Astrocyte (in vitro differentiated cells and primary cell): ENCODE measurements around the gene PHF1. TPM values are rescaled to one million over a fixed set of nuclear protein-coding genes. Genes with fewer than 3 reads are reported as not detected.
A peak's percentile ranks its signal among the peaks of the same experiment; 100 is the strongest.

Experiments used
- DNase-seq: peaks from one replicate; pipeline ENCODE4 v3.0.0-alpha.2; 2010; ENCODE audit warnings: low read depth
- FAIRE-seq: peaks from 2 replicates; lab custom pipeline; 2011; peaks lifted over from hg19 to GRCh38; lab: Jason Lieb, UNC
- H2AFZ ChIP-seq: 2 replicates; pipeline ENCODE4 v1.6.0; 2012; ENCODE audit warnings: low read depth, low read length, inconsistent platforms
- H3K27ac ChIP-seq: 2 replicates; pipeline ENCODE4 v1.5.1; 2011; ENCODE audit warnings: low read depth, low read length, inconsistent platforms
- H3K27me3 ChIP-seq: 2 replicates; pipeline ENCODE4 v1.6.0; 2011; ENCODE audit warnings: low read length, inconsistent platforms; ENCODE audit not compliant: insufficient read depth
- H3K36me3 ChIP-seq: 2 replicates; pipeline ENCODE4 v1.5.1; 2011; ENCODE audit warnings: low read length, inconsistent platforms; ENCODE audit not compliant: insufficient read depth
- H3K4me1 ChIP-seq: 2 replicates; pipeline ENCODE4 v1.5.1; 2011; ENCODE audit warnings: low read length, inconsistent platforms; ENCODE audit not compliant: insufficient read depth
- H3K4me2 ChIP-seq: 2 replicates; pipeline ENCODE4 v1.6.0; 2012; ENCODE audit warnings: low read length, inconsistent platforms
- H3K4me3 ChIP-seq: 2 replicates; pipeline ENCODE4 v1.5.1; 2011; ENCODE audit warnings: low read depth, mild to moderate bottlenecking, low read length, inconsistent platforms; ENCODE audit not compliant: insufficient read depth
- H3K79me2 ChIP-seq: 2 replicates; pipeline ENCODE4 v1.6.0; 2012; ENCODE audit warnings: mild to moderate bottlenecking, low read length, inconsistent platforms; ENCODE audit not compliant: insufficient read depth
- H3K9ac ChIP-seq: 2 replicates; pipeline ENCODE4 v1.6.0; 2012; ENCODE audit warnings: mild to moderate bottlenecking, low read length, inconsistent platforms
- H3K9me3 ChIP-seq: 2 replicates; pipeline ENCODE4 v1.5.1; 2012; ENCODE audit warnings: low read depth, mild to moderate bottlenecking, low read length, inconsistent platforms; ENCODE audit not compliant: insufficient read depth
- H4K20me1 ChIP-seq: 2 replicates; pipeline ENCODE4 v1.6.0; 2012; ENCODE audit warnings: low read length, inconsistent platforms; ENCODE audit not compliant: insufficient read depth
- H3K27ac Mint-ChIP-seq: one replicate; pipeline ENCODE4 v1.8.0; 2021; ENCODE audit warnings: mild to moderate bottlenecking, mixed read lengths; ENCODE audit not compliant: unreplicated experiment
- H3K27me3 Mint-ChIP-seq: one replicate; pipeline ENCODE4 v1.8.0; 2021; ENCODE audit warnings: low read depth, mixed read lengths; ENCODE audit not compliant: unreplicated experiment
- H3K36me3 Mint-ChIP-seq: one replicate; pipeline ENCODE4 v1.8.0; 2021; ENCODE audit warnings: low read depth, mixed read lengths; ENCODE audit not compliant: unreplicated experiment
- H3K4me1 Mint-ChIP-seq: one replicate; pipeline ENCODE4 v1.8.0; 2021; ENCODE audit warnings: low read depth, mixed read lengths; ENCODE audit not compliant: unreplicated experiment
- H3K4me3 Mint-ChIP-seq: one replicate; pipeline ENCODE4 v1.8.0; 2021; ENCODE audit warnings: mild to moderate bottlenecking, moderate library complexity, mixed read lengths; ENCODE audit not compliant: unreplicated experiment
- H3K9me3 Mint-ChIP-seq: one replicate; pipeline ENCODE4 v1.8.0; 2021; ENCODE audit warnings: mild to moderate bottlenecking, mixed read lengths; ENCODE audit not compliant: unreplicated experiment
- EZH2 ChIP-seq: IDR thresholded peaks from 2 replicates; pipeline ENCODE4 v1.6.1; 2012; ENCODE audit warnings: mild to moderate bottlenecking, low read length, inconsistent platforms; ENCODE audit not compliant: insufficient read depth
- total RNA-seq: library from RNA; stranded (reverse); gene quantifications from 2 replicates; pipeline ENCODE4 v1.2.1, GENCODE V29; 2021
- TF ChIP-seq, protein P1 (sequence below): IDR thresholded peaks from 2 replicates; pipeline ENCODE4 v1.5.1; 2011; ENCODE audit warnings: low read depth, mild to moderate bottlenecking, inconsistent platforms, low read length, moderate library complexity; ENCODE audit not compliant: insufficient read depth

PHF1 gene
- total RNA-seq, 1 donor from 2014 or later, result 34.3 TPM

DNA sequence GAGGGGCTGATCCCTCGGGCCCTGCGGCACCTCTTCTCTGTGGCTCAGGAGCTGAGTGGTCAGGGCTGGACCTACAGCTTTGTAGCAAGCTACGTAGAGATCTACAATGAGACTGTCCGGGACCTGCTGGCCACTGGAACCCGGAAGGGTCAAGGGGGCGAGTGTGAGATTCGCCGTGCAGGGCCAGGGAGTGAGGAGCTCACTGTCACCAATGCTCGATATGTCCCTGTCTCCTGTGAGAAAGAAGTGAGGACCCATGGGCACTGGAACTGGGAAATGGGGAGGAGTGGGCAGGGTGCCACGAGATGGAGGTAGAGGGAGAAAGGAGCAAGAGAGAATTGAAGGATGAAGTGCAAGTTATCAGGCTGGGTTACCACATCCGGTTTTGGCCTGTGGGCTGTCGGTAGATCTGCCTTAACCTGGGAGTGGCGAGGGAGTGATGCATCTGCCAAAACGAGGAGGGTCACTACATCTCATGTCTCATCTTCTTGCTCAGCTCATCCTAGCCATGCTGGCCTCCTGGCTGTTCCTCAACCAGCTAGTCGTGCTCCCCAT is 5.4 kb upstream of the PHF1 start:
- no peaks in the 10 kb centered on the region for H3K9me3 Mint-ChIP-seq
- Histone ChIP-seq H3K27me3 (no peaks in the 10 kb centered on the region), H3K9ac (no peak overlapping the region), H3K4me2 (no peak overlapping the region), H3K9me3 (no peaks in the 10 kb centered on the region), H2AFZ (no peak overlapping the region), H4K20me1 (peaks cover 7% of the 10 kb centered on the region), H3K4me1 (no peaks in the 10 kb centered on the region), H3K4me3 (no peak overlapping the region), H3K79me2 (peaks cover 9% of the 10 kb centered on the region), H3K27ac (no peak overlapping the region), H3K36me3 (peaks cover 17% of the 10 kb centered on the region)
- TF ChIP-seq EZH2, result no peak
- TF ChIP-seq, protein P1, sequence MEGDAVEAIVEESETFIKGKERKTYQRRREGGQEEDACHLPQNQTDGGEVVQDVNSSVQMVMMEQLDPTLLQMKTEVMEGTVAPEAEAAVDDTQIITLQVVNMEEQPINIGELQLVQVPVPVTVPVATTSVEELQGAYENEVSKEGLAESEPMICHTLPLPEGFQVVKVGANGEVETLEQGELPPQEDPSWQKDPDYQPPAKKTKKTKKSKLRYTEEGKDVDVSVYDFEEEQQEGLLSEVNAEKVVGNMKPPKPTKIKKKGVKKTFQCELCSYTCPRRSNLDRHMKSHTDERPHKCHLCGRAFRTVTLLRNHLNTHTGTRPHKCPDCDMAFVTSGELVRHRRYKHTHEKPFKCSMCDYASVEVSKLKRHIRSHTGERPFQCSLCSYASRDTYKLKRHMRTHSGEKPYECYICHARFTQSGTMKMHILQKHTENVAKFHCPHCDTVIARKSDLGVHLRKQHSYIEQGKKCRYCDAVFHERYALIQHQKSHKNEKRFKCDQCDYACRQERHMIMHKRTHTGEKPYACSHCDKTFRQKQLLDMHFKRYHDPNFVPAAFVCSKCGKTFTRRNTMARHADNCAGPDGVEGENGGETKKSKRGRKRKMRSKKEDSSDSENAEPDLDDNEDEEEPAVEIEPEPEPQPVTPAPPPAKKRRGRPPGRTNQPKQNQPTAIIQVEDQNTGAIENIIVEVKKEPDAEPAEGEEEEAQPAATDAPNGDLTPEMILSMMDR, result no peak
- H3K4me1 Mint-ChIP-seq, result no peaks in the 10 kb centered on the region
- H3K4me3 Mint-ChIP-seq, result peak overlapping the region; percentile 20
- FAIRE-seq, result no peak
- DNase-seq, result no peak
- no peaks in the 10 kb centered on the region for H3K27me3 Mint-ChIP-seq
- peaks cover 7% of the 10 kb centered on the region for H3K36me3 Mint-ChIP-seq
- H3K27ac Mint-ChIP-seq, result no peak overlapping the region

DNA sequence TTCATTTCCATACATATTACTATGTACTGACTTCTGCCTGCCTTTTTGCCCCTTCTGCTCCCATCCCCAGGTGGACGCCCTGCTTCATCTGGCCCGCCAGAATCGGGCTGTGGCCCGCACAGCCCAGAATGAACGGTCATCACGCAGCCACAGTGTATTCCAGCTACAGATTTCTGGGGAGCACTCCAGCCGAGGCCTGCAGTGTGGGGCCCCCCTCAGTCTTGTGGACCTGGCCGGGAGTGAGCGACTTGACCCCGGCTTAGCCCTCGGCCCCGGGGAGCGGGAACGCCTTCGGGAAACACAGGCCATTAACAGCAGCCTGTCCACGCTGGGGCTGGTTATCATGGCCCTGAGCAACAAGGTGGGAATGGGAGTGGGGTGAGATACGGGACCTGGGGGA is 4.7 kb upstream of the PHF1 start:
- Mint-ChIP-seq H3K4me3 (no peak overlapping the region), H3K4me1 (no peaks in the 10 kb centered on the region), H3K27ac (no peak overlapping the region), H3K9me3 (no peaks in the 10 kb centered on the region), H3K27me3 (no peaks in the 10 kb centered on the region), H3K36me3 (peaks cover 7% of the 10 kb centered on the region)
- Histone ChIP-seq H3K79me2 (peaks cover 10% of the 10 kb centered on the region), H3K9me3 (no peaks in the 10 kb centered on the region), H3K27ac (no peak overlapping the region), H2AFZ (no peak overlapping the region), H3K4me2 (no peak overlapping the region), H3K4me3 (no peak overlapping the region), H3K4me1 (no peaks in the 10 kb centered on the region), H3K36me3 (peaks cover 17% of the 10 kb centered on the region), H3K9ac (no peak overlapping the region), H4K20me1 (peaks cover 7% of the 10 kb centered on the region), H3K27me3 (no peaks in the 10 kb centered on the region)
- TF ChIP-seq EZH2, result no peak
- no peak for FAIRE-seq
- no peak for DNase-seq

DNA sequence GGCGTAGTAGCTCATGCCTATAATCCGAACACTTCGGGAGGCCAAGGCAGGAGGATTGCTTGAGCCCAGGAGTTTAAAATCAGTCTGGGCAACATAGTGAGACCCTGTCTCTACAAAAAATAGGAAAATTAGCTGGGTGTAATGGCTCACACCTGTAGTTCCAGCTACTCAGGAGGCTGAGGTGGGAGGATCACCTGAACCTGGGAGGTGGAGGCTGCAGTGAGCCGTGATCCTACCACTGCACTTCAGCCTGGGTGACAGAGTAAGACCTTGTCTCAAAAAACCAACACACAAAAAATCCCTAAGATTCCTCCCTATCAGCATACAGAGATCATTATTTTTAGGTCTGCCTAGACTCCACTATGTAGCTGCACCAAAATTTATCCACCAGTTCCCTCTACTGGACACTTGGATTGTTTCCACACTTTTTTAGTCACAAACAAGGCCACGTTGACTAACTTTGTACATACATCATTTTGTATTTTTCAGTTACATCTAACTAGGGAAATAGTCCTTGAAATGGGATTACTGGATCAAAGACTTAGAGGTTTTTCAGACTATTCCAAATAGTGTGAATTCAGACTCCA is 3.6 kb upstream of the PHF1 start:
- Mint-ChIP-seq H3K27me3 (no peaks in the 10 kb centered on the region), H3K9me3 (no peaks in the 10 kb centered on the region), H3K4me3 (no peak overlapping the region), H3K27ac (no peak overlapping the region), H3K36me3 (peaks cover 7% of the 10 kb centered on the region), H3K4me1 (peaks cover 2% of the 10 kb centered on the region)
- H3K4me3 ChIP-seq, result no peak overlapping the region
- H4K20me1 ChIP-seq, result peaks cover 9% of the 10 kb centered on the region
- no peaks in the 10 kb centered on the region for H3K27me3 ChIP-seq
- no peak overlapping the region for H3K9ac ChIP-seq
- no peaks in the 10 kb centered on the region for H3K4me1 ChIP-seq
- no peaks in the 10 kb centered on the region for H3K9me3 ChIP-seq
- no peak overlapping the region for H2AFZ ChIP-seq
- DNase-seq, result peak; percentile 26
- peaks cover 17% of the 10 kb centered on the region for H3K79me2 ChIP-seq
- H3K4me2 ChIP-seq, result no peak overlapping the region
- TF ChIP-seq, protein P1, result peak; percentile 17
- TF ChIP-seq EZH2, result no peak
- no peak overlapping the region for H3K27ac ChIP-seq
- no peak for FAIRE-seq
- H3K36me3 ChIP-seq, result peaks cover 17% of the 10 kb centered on the region
